Cardiac muscle cell (in vitro differentiated cells and primary cell): ENCODE data around the gene HS3ST6. TPM values are rescaled to one million over a fixed set of nuclear protein-coding genes. Genes with fewer than 3 reads are reported as not detected.

Experiments
- DNase-seq, 2 donors: peaks; one replicate each; pipeline versions ENCODE4 v3.0.0 to v3.0.0-alpha.2; 2010 to 2017; ENCODE audit warnings: low read depth in 1 of 2, low spot score in 1 of 2
- H3K27ac ChIP-seq: fragments of 200-600 bp; sonication (generic); 2 replicates; pipeline ENCODE4 v1.5.1; 2016
- H3K27me3 ChIP-seq: fragments of 200-600 bp; sonication (generic); 2 replicates; pipeline ENCODE4 v1.6.0; 2016; ENCODE audit warnings: control low read depth
- H3K36me3 ChIP-seq: fragments of 200-600 bp; sonication (generic); 2 replicates; pipeline ENCODE4 v1.5.1; 2016; ENCODE audit warnings: control low read depth
- H3K4me1 ChIP-seq: fragments of 200-600 bp; sonication (generic); 2 replicates; pipeline ENCODE4 v1.8.1; 2017; ENCODE audit warnings: low read depth, mild to moderate bottlenecking, mixed run types
- H3K4me3 ChIP-seq: fragments of 200-600 bp; sonication (generic); 2 replicates; pipeline ENCODE4 v1.5.1; 2016; ENCODE audit warnings: mild to moderate bottlenecking
- H3K9me3 ChIP-seq: fragments of 200-600 bp; sonication (generic); 2 replicates; pipeline ENCODE4 v1.5.1; 2017; ENCODE audit warnings: low read depth, mild to moderate bottlenecking, control low read depth
- CTCF ChIP-seq: IDR thresholded peaks from 2 replicates; pipeline ENCODE4 v1.5.1; 2012; ENCODE audit warnings: low read depth, mild to moderate bottlenecking, low read length
- polyA plus RNA-seq: library from polyadenylated mRNA; unstranded; fragments of >200 nt; fragmentation: Nextera tagmentation; extraction: Ambion mirVana; gene quantifications from 2 replicates; pipeline ENCODE4 v1.2.1, GENCODE V29; 2016
- total RNA-seq: library from RNA; depleted of rRNA; stranded (reverse); fragments of >200 nt; gene quantifications from 2 replicates; pipeline ENCODE4 v1.2.3, GENCODE V29; 2016

The HS3ST6 gene
- total and polyA plus RNA-seq, 2 experiments from 2014 or later = not detected

- no peak for DNase-seq
- TF ChIP-seq CTCF = no peak
- H3K4me1 ChIP-seq = peaks cover 8% of the 10 kb centered on the region
These were observed 4.1 kb downstream of the HS3ST6 start for GRCh38 chr16:1914084-1914608.

GRCh38 chr16:1913327-1914083 is 4.7 kb downstream of the HS3ST6 start:
- H3K27me3 ChIP-seq = peaks cover 46% of the 10 kb centered on the region
- TF ChIP-seq CTCF = no peak
- DNase-seq = no peak
- no peak overlapping the region for H3K27ac ChIP-seq
- peaks cover 2% of the 10 kb centered on the region for H3K4me1 ChIP-seq
- no peak overlapping the region for H3K4me3 ChIP-seq
- no peaks in the 10 kb centered on the region for H3K36me3 ChIP-seq
- no peaks in the 10 kb centered on the region for H3K9me3 ChIP-seq

More at GRCh38 chr16:1914084-1914608, 4.1 kb downstream of the HS3ST6 start:
- Histone ChIP-seq H3K9me3 (no peaks in the 10 kb centered on the region), H3K36me3 (no peaks in the 10 kb centered on the region), H3K4me3 (no peak overlapping the region), H3K27me3 (peaks cover 52% of the 10 kb centered on the region), H3K27ac (no peak overlapping the region)

- Histone ChIP-seq H3K27ac (no peak overlapping the region), H3K27me3 (peaks cover 32% of the 10 kb centered on the region), H3K9me3 (no peaks in the 10 kb centered on the region), H3K4me3 (no peak overlapping the region), H3K4me1 (no peaks in the 10 kb centered on the region), H3K36me3 (no peaks in the 10 kb centered on the region)
- no peak for DNase-seq
- TF ChIP-seq CTCF = no peak
These were observed 6.0 kb downstream of the HS3ST6 start for GRCh38 chr16:1912215-1912543.

GRCh38 chr16:1911467-1912214 is 6.6 kb downstream of the HS3ST6 start:
- Histone ChIP-seq H3K9me3 (no peaks in the 10 kb centered on the region), H3K4me3 (no peak overlapping the region)
- TF ChIP-seq CTCF = no peak

GRCh38 chr16:1909561-1910231 is 8.5 kb downstream of the HS3ST6 start:
- Histone ChIP-seq H3K9me3 (no peaks in the 10 kb centered on the region), H3K4me3 (no peak overlapping the region), H3K27me3 (peaks cover 7% of the 10 kb centered on the region), H3K27ac (no peak overlapping the region), H3K36me3 (no peaks in the 10 kb centered on the region), H3K4me1 (no peaks in the 10 kb centered on the region)
- no peak for TF ChIP-seq CTCF
- DNase-seq = no peak

More at GRCh38 chr16:1911467-1912214, 6.6 kb downstream of the HS3ST6 start:
- Histone ChIP-seq H3K4me1 (no peaks in the 10 kb centered on the region), H3K27me3 (peaks cover 27% of the 10 kb centered on the region), H3K36me3 (no peaks in the 10 kb centered on the region), H3K27ac (no peak overlapping the region)
- DNase-seq = no peak
